Endothelial cell (in vitro differentiated cells): ENCODE measurements around the gene PSMF1. TPM values are rescaled to one million over a fixed set of nuclear protein-coding genes. Genes with fewer than 3 reads are reported as not detected.

Experiments used
- DNase-seq: peaks from one replicate; pipeline ENCODE4 v3.0.0; 2021; ENCODE audit warnings: low spot score
- H3K27ac Mint-ChIP-seq: one replicate; pipeline ENCODE4 v1.8.0; 2021; ENCODE audit warnings: mixed read lengths, inconsistent platforms; ENCODE audit not compliant: unreplicated experiment
- H3K27me3 Mint-ChIP-seq: one replicate; pipeline ENCODE4 v1.8.0; 2021; ENCODE audit warnings: mild to moderate bottlenecking, moderate library complexity, mixed read lengths, inconsistent platforms; ENCODE audit not compliant: unreplicated experiment
- H3K36me3 Mint-ChIP-seq: one replicate; pipeline ENCODE4 v1.8.0; 2021; ENCODE audit warnings: mild to moderate bottlenecking, low read depth, mixed read lengths, inconsistent platforms; ENCODE audit not compliant: unreplicated experiment
- H3K4me1 Mint-ChIP-seq: one replicate; pipeline ENCODE4 v1.8.0; 2021; ENCODE audit warnings: mild to moderate bottlenecking, mixed read lengths, inconsistent platforms; ENCODE audit not compliant: unreplicated experiment
- H3K4me3 Mint-ChIP-seq: one replicate; pipeline ENCODE4 v1.8.0; 2021; ENCODE audit warnings: mild to moderate bottlenecking, mixed read lengths, inconsistent platforms; ENCODE audit not compliant: unreplicated experiment
- H3K9me3 Mint-ChIP-seq: one replicate; pipeline ENCODE4 v1.8.0; 2021; ENCODE audit warnings: mixed read lengths, inconsistent platforms; ENCODE audit not compliant: unreplicated experiment
- total RNA-seq: library from RNA; stranded (reverse); fragmentation: NEBNext Ultra II Directional; extraction: Animal tissue kit (Norgen Biotek cat#: 25700); gene quantifications from one replicate; pipeline ENCODE4 v1.2.1, GENCODE V29; 2021; ENCODE audit not compliant: unreplicated experiment
- TF ChIP-seq, protein P1 (sequence below): fragments of 200-600 bp; sonication (generic); IDR thresholded peaks from one replicate; pipeline ENCODE4 v1.5.0; 2021; ENCODE audit warnings: antibody characterized with exemption; ENCODE audit not compliant: unreplicated experiment

The PSMF1 gene
- total RNA-seq, 1 donor from 2014 or later: 91.7 TPM

DNA sequence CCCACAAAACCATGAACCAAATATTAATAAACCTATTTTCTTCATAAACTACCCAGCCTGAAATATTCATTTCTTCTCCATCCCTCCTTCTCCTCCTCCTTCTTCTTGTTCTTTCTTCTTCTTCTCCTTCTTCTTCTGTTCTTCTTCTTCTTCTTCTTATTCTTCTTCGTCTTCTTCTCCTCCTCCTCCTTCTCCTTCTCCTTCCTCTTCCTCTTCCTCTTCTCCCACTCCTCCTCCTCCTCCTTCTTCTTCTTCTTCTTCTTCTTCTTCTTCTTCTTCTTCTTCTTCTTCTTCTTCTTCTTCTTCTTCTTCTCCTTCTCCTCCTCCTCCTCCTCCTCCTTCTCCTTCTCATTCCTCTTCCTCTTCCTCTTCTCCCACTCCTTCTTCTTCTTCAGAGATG lies 71.4 kb downstream of the PSMF1 start:
- Mint-ChIP-seq H3K4me3 (no peak overlapping the region), H3K9me3 (no peaks in the 10 kb centered on the region), H3K36me3 (peaks cover 4% of the 10 kb centered on the region), H3K4me1 (peaks cover 5% of the 10 kb centered on the region), H3K27me3 (peaks cover 6% of the 10 kb centered on the region), H3K27ac (peak overlapping the region; percentile 76)
- no peak for DNase-seq
- TF ChIP-seq, protein P1, sequence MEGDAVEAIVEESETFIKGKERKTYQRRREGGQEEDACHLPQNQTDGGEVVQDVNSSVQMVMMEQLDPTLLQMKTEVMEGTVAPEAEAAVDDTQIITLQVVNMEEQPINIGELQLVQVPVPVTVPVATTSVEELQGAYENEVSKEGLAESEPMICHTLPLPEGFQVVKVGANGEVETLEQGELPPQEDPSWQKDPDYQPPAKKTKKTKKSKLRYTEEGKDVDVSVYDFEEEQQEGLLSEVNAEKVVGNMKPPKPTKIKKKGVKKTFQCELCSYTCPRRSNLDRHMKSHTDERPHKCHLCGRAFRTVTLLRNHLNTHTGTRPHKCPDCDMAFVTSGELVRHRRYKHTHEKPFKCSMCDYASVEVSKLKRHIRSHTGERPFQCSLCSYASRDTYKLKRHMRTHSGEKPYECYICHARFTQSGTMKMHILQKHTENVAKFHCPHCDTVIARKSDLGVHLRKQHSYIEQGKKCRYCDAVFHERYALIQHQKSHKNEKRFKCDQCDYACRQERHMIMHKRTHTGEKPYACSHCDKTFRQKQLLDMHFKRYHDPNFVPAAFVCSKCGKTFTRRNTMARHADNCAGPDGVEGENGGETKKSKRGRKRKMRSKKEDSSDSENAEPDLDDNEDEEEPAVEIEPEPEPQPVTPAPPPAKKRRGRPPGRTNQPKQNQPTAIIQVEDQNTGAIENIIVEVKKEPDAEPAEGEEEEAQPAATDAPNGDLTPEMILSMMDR: no peak

DNA sequence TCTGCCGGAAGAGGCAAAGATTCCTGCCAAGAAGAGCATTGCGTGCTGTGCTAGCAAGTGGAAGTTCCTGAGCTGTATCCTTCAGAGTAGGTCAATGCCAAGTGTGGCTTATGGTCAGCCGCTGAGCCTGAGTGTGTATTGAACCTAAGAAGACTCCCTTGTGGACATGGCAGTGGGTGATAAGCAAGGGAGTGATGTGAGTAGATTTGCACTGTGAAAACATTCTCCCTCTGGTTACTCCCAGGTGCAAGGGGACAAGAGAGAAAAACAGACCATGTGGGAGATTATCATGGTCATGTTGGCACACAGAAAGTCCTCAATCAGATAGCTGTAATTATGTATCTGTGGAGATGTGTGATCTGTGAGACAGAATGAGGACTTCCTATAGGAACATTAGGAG lies 72.4 kb downstream of the PSMF1 start:
- peaks cover 10% of the 10 kb centered on the region for H3K4me1 Mint-ChIP-seq

DNA sequence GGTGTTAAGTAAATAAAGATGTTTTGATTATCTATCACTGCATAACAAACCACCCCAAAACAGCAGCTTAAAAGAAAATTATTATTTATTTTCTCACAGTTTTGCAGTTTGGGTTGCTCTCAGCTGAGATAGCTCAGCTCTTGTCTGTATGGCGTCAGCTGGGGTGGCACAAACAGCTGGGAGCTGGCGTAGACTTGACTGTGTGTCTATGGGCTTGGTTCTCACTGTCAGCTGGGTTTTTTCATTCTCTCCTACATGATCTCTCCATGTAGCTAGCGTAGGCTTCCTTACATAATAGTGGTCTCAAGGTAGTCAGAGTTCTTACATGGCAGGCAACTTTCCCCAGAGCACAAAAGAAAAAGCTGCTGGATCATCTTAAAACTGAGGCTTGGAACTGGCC lies 72.9 kb downstream of the PSMF1 start:
- no peak overlapping the region for H3K4me3 Mint-ChIP-seq
- H3K27me3 Mint-ChIP-seq: peaks cover 3% of the 10 kb centered on the region
- TF ChIP-seq, protein P1: no peak
- DNase-seq: no peak
- H3K27ac Mint-ChIP-seq: no peak overlapping the region
- H3K4me1 Mint-ChIP-seq: peaks cover 10% of the 10 kb centered on the region
- H3K9me3 Mint-ChIP-seq: no peaks in the 10 kb centered on the region
- H3K36me3 Mint-ChIP-seq: no peaks in the 10 kb centered on the region

More for the DNA sequence above, 72.4 kb downstream of the PSMF1 start:
- H3K9me3 Mint-ChIP-seq: no peaks in the 10 kb centered on the region
- H3K36me3 Mint-ChIP-seq: peaks cover 4% of the 10 kb centered on the region
- no peak for DNase-seq
- H3K27ac Mint-ChIP-seq: no peak overlapping the region
- TF ChIP-seq, protein P1: no peak
- peaks cover 6% of the 10 kb centered on the region for H3K27me3 Mint-ChIP-seq
- H3K4me3 Mint-ChIP-seq: no peak overlapping the region

DNA sequence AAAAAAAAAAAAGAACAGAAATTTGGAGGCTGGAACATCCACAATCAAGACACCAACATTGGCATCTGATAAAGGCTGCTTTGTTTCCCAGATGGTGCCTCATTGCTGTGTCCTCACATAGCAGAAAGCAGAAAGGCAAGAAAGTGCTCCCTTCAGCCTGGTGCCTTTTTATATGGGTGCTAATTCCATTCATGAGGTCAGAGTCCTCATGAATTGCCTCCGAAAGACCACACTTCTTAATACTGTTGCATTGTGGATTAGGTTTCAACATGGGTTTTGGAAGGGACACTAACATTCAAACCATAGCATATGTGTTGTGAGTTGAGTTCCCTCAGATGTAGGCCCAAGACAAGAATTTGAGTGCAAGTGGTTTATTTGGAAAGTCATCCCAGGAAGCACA lies 76.8 kb downstream of the PSMF1 start:
- Mint-ChIP-seq H3K27ac (peak overlapping the region; percentile 45), H3K27me3 (peaks cover 1% of the 10 kb centered on the region), H3K4me1 (peaks cover 13% of the 10 kb centered on the region), H3K9me3 (no peaks in the 10 kb centered on the region), H3K36me3 (no peaks in the 10 kb centered on the region), H3K4me3 (no peak overlapping the region)
- no peak for DNase-seq
- TF ChIP-seq, protein P1: no peak

DNA sequence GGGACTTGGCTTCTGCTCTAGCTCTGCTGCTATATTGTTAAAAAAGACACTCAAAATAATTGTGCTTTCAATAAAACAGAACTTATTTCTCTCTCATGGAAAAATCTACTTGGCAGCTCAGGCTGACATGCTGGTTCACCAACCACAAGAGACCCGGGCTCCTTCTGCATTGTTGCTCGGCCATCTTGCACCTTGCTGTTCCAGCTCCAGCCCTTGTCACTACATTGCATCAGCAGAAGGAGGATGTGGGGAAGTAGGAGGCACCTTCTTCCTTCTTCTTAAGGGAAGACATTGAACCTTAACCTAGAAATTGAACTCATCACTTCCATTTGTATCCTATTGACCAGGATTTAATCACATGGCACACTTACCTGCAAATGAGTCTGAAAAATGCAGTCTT lies 78.2 kb downstream of the PSMF1 start:
- Mint-ChIP-seq H3K4me1 (peaks cover 16% of the 10 kb centered on the region), H3K27ac (no peak overlapping the region), H3K9me3 (no peaks in the 10 kb centered on the region), H3K27me3 (peaks cover 4% of the 10 kb centered on the region), H3K36me3 (no peaks in the 10 kb centered on the region), H3K4me3 (no peak overlapping the region)
- TF ChIP-seq, protein P1: no peak
- DNase-seq: no peak
